Activated B cell treated with CpG ODN at 0.5 μM for 24 hours (primary cell): Measurements from ENCODE around the gene CKAP4. TPM values are rescaled to one million over a fixed set of nuclear protein-coding genes. Genes with fewer than 3 reads are reported as not detected.

Source experiments
- ATAC-seq: fragments of 200-7000 bp; cut with Tn5 transposase; one replicate; pipeline ENCODE4 v1.10.0; 2021; ENCODE audit warnings: low read depth, mild to moderate bottlenecking, moderate library complexity
- CTCF ChIA-PET: fragments of 350-600 bp; sonication (Branson Sonifier 250); formaldehyde crosslinking; loops from one replicate; lab custom pipeline; 2021; ENCODE audit warnings: antibody characterized with exemption; lab: Charles Lee
- POLR2A ChIA-PET: fragments of 350-600 bp; sonication (Branson Sonifier 250); formaldehyde crosslinking; loops from one replicate; lab custom pipeline; 2021; ENCODE audit warnings: antibody characterized with exemption; lab: Charles Lee
- DNase-seq: peaks from one replicate; pipeline ENCODE4 v3.0.0; 2022
- H3K27ac Mint-ChIP-seq: one replicate; pipeline ENCODE4 v1.8.0; 2020; ENCODE audit warnings: mixed read lengths
- H3K27me3 Mint-ChIP-seq: one replicate; pipeline ENCODE4 v1.8.0; 2021; ENCODE audit warnings: mixed read lengths
- H3K36me3 Mint-ChIP-seq: one replicate; pipeline ENCODE4 v1.8.0; 2021; ENCODE audit warnings: low read depth, mixed read lengths
- H3K4me1 Mint-ChIP-seq: one replicate; pipeline ENCODE4 v1.8.0; 2021; ENCODE audit warnings: mixed read lengths
- H3K4me3 Mint-ChIP-seq: one replicate; pipeline ENCODE4 v1.8.0; 2020; ENCODE audit warnings: mild to moderate bottlenecking, mixed read lengths
- H3K9me3 Mint-ChIP-seq: one replicate; pipeline ENCODE4 v1.8.0; 2020; ENCODE audit warnings: mixed read lengths
- intact Hi-C: fragments of 100-400 bp; cut with micrococcal nuclease; formaldehyde crosslinking; loops from one replicate; pipeline ENCODE4 v1.15.1; 2024
- total RNA-seq: library from RNA; stranded (reverse); gene quantifications from 2 replicates; pipeline ENCODE4 v1.2.3, GENCODE V29; 2022
- TF ChIP-seq, protein P1 (sequence below): fragments of 200-600 bp; IDR thresholded peaks from one replicate; pipeline ENCODE4 v1.8.0; 2022; ENCODE audit warnings: antibody characterized with exemption, mild to moderate bottlenecking

Gene CKAP4
- total RNA-seq, 1 donor from 2014 or later = 15.9 TPM

DNA sequence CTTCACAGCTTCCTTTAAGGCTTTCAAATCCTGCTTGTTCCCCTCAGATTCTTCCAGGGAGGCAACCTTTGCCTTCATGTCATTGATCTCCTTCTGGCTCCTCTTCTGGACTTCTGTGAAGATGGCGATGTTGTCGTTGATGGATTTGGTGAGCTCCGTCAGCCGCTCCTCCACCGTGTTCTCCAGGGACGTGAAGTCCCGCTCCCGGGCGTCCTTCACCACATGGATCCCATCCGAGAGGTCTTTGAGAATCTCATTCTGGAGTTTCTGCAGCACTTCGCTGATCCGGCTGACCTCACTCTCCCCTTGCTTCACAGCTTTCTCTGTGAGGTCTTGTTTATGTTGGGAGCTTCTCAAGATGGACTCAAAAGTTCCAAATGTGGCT lies 7.9 kb downstream of the CKAP4 start:
- Mint-ChIP-seq H3K4me3 (no peak overlapping the region), H3K4me1 (peaks cover 13% of the 10 kb centered on the region), H3K36me3 (peaks cover 45% of the 10 kb centered on the region), H3K27ac (no peak overlapping the region), H3K27me3 (peaks cover 2% of the 10 kb centered on the region), H3K9me3 (no peaks in the 10 kb centered on the region)
- no peak for ATAC-seq
- intact Hi-C loops = loop anchor here (10.0 kb wide), 1 partner anchor 1445 kb away; the partner anchor contains the start of gene PWP1
- POLR2A ChIA-PET = interaction anchor here (0.8 kb wide), 1 partner anchor 13 kb away, joined by 3 read pairs; no protein-coding TSS in a partner anchor
- CTCF ChIA-PET = interaction anchor here (1.0 to 1.1 kb wide), 2 partner anchors 13 to 16 kb away, joined by 3 to 4 read pairs; no protein-coding TSS in a partner anchor
- TF ChIP-seq, protein P1, sequence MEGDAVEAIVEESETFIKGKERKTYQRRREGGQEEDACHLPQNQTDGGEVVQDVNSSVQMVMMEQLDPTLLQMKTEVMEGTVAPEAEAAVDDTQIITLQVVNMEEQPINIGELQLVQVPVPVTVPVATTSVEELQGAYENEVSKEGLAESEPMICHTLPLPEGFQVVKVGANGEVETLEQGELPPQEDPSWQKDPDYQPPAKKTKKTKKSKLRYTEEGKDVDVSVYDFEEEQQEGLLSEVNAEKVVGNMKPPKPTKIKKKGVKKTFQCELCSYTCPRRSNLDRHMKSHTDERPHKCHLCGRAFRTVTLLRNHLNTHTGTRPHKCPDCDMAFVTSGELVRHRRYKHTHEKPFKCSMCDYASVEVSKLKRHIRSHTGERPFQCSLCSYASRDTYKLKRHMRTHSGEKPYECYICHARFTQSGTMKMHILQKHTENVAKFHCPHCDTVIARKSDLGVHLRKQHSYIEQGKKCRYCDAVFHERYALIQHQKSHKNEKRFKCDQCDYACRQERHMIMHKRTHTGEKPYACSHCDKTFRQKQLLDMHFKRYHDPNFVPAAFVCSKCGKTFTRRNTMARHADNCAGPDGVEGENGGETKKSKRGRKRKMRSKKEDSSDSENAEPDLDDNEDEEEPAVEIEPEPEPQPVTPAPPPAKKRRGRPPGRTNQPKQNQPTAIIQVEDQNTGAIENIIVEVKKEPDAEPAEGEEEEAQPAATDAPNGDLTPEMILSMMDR = no peak
- DNase-seq = no peak

DNA sequence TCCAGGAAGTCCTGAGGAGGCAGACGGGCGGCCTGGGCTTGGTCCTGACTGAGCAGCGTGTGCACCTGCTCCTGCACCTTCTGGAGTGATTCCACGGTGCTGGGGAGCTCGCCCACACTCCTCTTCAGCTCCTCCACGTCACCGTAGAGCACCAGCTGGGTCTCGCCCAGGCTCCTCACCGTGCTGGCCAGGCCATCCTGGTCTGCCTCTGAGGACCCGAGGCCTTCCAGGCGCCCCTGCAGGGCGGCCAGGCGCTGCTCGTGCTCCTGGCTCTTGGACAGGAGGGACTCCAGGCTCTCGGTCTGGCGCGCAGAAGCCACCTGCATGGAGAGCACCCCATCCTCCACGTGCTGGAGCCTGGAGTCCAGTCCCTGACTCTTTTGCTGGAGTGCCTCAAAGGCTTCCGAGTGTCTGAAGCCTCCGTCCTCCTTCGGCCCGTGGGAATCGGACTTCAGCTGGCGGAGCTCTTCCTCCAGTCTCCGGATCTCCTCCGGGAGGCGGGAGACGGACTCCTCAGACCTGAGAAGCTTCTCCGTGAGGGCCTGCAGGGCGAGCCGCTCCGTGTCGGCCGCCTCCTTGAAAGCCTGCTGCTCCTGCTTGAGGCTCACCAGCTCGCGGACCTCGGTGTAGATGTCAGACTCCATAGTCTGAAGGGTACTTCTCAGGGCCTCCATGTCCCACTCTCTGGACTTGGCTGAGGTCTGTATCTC lies 8.4 kb downstream of the CKAP4 start:
- CTCF ChIA-PET = interaction anchor here (1.1 kb wide), 1 partner anchor 16 kb away, joined by 4 read pairs; no protein-coding TSS in a partner anchor
- Mint-ChIP-seq H3K27me3 (peaks cover 2% of the 10 kb centered on the region), H3K27ac (no peak overlapping the region), H3K4me3 (no peak overlapping the region), H3K36me3 (peaks cover 44% of the 10 kb centered on the region), H3K9me3 (no peaks in the 10 kb centered on the region), H3K4me1 (peaks cover 12% of the 10 kb centered on the region)
- DNase-seq (no peak), ATAC-seq (no peak)
- TF ChIP-seq, protein P1 = no peak
- intact Hi-C loops = no loop called here
- POLR2A ChIA-PET = interaction anchor here (0.8 kb wide), 1 partner anchor 12 kb away, joined by 3 read pairs; no protein-coding TSS in a partner anchor

DNA sequence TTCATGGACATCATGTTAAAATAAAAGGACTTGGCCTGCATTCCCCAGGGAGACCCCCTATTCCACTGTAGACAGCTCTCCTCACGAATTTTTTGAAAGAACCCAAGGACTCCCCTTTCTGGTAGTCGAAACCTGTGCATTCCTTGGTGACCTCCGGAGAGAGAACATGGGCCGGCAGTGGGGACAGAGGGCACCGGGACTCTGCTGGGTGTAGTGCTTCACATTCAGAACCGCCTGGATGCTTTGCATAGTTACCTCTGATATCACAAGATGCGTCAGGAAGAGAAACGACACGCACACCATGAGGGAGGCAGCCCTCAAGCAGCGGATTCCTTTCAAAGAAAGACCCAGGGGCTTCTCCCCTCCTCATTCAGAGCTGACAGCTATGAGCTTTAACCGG lies 9.7 kb downstream of the CKAP4 start:
- Mint-ChIP-seq H3K4me3 (no peak overlapping the region), H3K27ac (no peak overlapping the region)
- POLR2A ChIA-PET = interaction anchor here (0.6 kb wide), 2 partner anchors 11 to 76 kb away, joined by 7 to 10 read pairs; no protein-coding TSS in a partner anchor

DNA sequence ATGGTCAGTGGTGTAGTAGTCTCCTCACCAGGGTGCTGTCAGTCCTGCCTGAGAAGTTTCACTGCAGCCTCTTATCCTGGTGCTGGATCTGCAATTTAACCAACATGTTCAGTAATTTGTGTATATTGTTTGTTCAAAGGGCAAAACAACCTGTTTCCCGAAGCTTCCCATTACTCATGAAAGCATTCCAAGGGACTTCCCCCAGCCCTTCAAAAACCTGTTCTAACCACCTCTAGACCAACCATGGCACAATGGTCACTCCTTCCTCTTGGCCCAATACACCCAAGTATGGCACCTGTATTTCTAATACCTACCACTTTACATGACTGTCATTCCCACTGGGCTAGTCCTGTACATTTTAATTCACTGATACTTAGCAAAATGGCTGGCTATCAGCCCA lies 12.1 kb downstream of the CKAP4 start:
- no peak for DNase-seq
- H3K4me3 Mint-ChIP-seq = no peak overlapping the region
- ATAC-seq = no peak
- no peaks in the 10 kb centered on the region for H3K9me3 Mint-ChIP-seq
- POLR2A ChIA-PET = no interaction called here
- H3K27me3 Mint-ChIP-seq = peaks cover 2% of the 10 kb centered on the region
- CTCF ChIA-PET = interaction anchor here (0.6 to 1.0 kb wide), 2 partner anchors 12 to 47 kb away, joined by 3 read pairs; no protein-coding TSS in a partner anchor
- no peak overlapping the region for H3K27ac Mint-ChIP-seq
- TF ChIP-seq, protein P1 = no peak
- peaks cover 25% of the 10 kb centered on the region for H3K36me3 Mint-ChIP-seq
- intact Hi-C loops = no loop called here
- H3K4me1 Mint-ChIP-seq = peaks cover 2% of the 10 kb centered on the region

More for the DNA sequence above, 9.7 kb downstream of the CKAP4 start:
- peaks cover 43% of the 10 kb centered on the region for H3K36me3 Mint-ChIP-seq
- H3K9me3 Mint-ChIP-seq = no peaks in the 10 kb centered on the region
- DNase-seq = no peak
- CTCF ChIA-PET = interaction anchor here (0.8 to 1.6 kb wide), 3 partner anchors 12 to 44 kb away, joined by 3 to 8 read pairs (median 6); no protein-coding TSS in a partner anchor
- H3K4me1 Mint-ChIP-seq = peaks cover 4% of the 10 kb centered on the region
- H3K27me3 Mint-ChIP-seq = peaks cover 2% of the 10 kb centered on the region
- intact Hi-C loops = no loop called here
- ATAC-seq = no peak
- TF ChIP-seq, protein P1 = no peak

DNA sequence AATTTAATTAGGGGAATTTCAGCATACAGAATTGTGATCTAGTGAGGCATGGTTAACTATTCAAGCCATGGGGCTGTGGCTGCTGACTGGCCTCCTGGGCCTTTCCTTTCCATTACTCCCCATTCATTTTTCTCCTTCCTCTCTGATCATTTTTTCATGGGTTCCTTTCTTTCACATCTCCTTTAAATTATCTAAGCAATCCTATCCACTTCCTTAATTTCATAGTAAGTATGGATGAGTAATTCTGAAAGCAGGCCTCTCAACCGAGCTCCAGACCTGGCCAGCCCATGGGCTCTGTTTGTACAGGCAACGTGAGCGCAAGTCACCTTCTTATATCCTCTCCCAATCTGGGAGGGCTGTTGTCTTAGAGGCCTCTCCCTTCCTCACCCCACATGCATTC lies 13.4 kb downstream of the CKAP4 start:
- intact Hi-C loops = no loop called here
- no peak for ATAC-seq
- ChIA-PET POLR2A (no interaction called here), CTCF (interaction anchor here (1.0 kb wide), 1 partner anchor 10 kb away, joined by 3 read pairs; no protein-coding TSS in a partner anchor)
- H3K4me3 Mint-ChIP-seq = no peak overlapping the region
- peaks cover 14% of the 10 kb centered on the region for H3K36me3 Mint-ChIP-seq
- no peak for DNase-seq
- H3K27ac Mint-ChIP-seq = no peak overlapping the region
- no peaks in the 10 kb centered on the region for H3K9me3 Mint-ChIP-seq
- peaks cover 2% of the 10 kb centered on the region for H3K27me3 Mint-ChIP-seq
- TF ChIP-seq, protein P1 = no peak
- H3K4me1 Mint-ChIP-seq = peaks cover 2% of the 10 kb centered on the region
